H1 (cell line): ENCODE data around the gene TCF7L1. TPM values are rescaled to one million over a fixed set of nuclear protein-coding genes. Genes with fewer than 3 reads are reported as not detected.

Source experiments
- CTCF ChIA-PET: fragments of 300-600 bp; sonication (Branson Sonifier 250); formaldehyde crosslinking; loops from one replicate; lab custom pipeline; 2021; ENCODE audit not compliant: partially characterized antibody; lab: Charles Lee
- POLR2A ChIA-PET: fragments of 300-600 bp; sonication (Branson Sonifier 250); formaldehyde crosslinking; loops from one replicate; lab custom pipeline; 2021; ENCODE audit warnings: inconsistent platforms; ENCODE audit not compliant: partially characterized antibody; lab: Charles Lee
- DNase-seq, 2 experiments: peaks; one replicate each; pipeline versions ENCODE4 v3.0.0 to v3.0.0-alpha.2; 2010 to 2022; ENCODE audit warnings: low spot score in 2 of 2, low read depth in 1 of 2, mixed read lengths in 1 of 2
- FAIRE-seq: peaks from 2 replicates; lab custom pipeline; 2011; peaks lifted over from hg19 to GRCh38; lab: Jason Lieb, UNC
- H2AFZ ChIP-seq: 2 replicates; pipeline ENCODE4 v1.8.1; 2012; ENCODE audit warnings: low read length, inconsistent platforms
- H2AK5ac ChIP-seq: 2 replicates; pipeline ENCODE4 v1.6.1; 2013; ENCODE audit warnings: low read depth, low read length
- H2BK120ac ChIP-seq: replicated peaks from 2 replicates; pipeline ENCODE3; 2013; ENCODE audit warnings: low read depth, low read length, inconsistent platforms
- H2BK12ac ChIP-seq: 2 replicates; pipeline ENCODE4 v1.6.1; 2013; ENCODE audit warnings: low read depth, low read length
- H2BK15ac ChIP-seq: 2 replicates; pipeline ENCODE4 v1.6.1; 2013; ENCODE audit warnings: low read length
- H2BK20ac ChIP-seq: 2 replicates; pipeline ENCODE4 v1.6.1; 2013; ENCODE audit warnings: low read length
- H2BK5ac ChIP-seq: 2 replicates; pipeline ENCODE4 v1.6.1; 2013; ENCODE audit warnings: low read depth, low read length
- H3K14ac ChIP-seq: 2 replicates; pipeline ENCODE4 v1.6.1; 2013; ENCODE audit warnings: inconsistent platforms; ENCODE audit not compliant: insufficient read length
- H3K18ac ChIP-seq: 2 replicates; pipeline ENCODE4 v1.6.1; 2013; ENCODE audit warnings: low read length; ENCODE audit errors: extremely low read depth
- H3K23ac ChIP-seq: 2 replicates; pipeline ENCODE4 v1.6.1; 2013; ENCODE audit warnings: inconsistent platforms; ENCODE audit not compliant: insufficient read length
- H3K23me2 ChIP-seq: 2 replicates; pipeline ENCODE4 v1.6.1; 2013; ENCODE audit warnings: low read depth, low read length
- H3K27ac ChIP-seq: 2 replicates; pipeline ENCODE4 v1.6.1; 2011; ENCODE audit warnings: low read depth, low read length, inconsistent platforms
- H3K27me3 ChIP-seq, 4 experiments: replicated peaks in 1 of 4; 1 replicate in 1 of 4; 2 replicates in 3 of 4; pipeline versions ENCODE4 v1.6.1 to v1.8.1; 2011 to 2013; ENCODE audit warnings: low read length in 3 of 4, mild to moderate bottlenecking in 3 of 4, inconsistent platforms in 2 of 4, mixed read lengths in 2 of 4, moderate library complexity in 1 of 4; ENCODE audit not compliant: control insufficient read depth in 3 of 4, insufficient read depth in 3 of 4; ENCODE audit errors: extremely low read depth in 1 of 4
- H3K36me3 ChIP-seq, 4 experiments: 2 replicates each; pipeline versions ENCODE4 v1.6.1 to v1.8.1; 2011 to 2013; ENCODE audit warnings: mild to moderate bottlenecking in 4 of 4, low read length in 3 of 4, moderate library complexity in 2 of 4, control low read depth in 1 of 4, inconsistent platforms in 1 of 4; ENCODE audit not compliant: insufficient read depth in 4 of 4, control insufficient read depth in 2 of 4
- H3K4ac ChIP-seq: replicated peaks from 2 replicates; pipeline ENCODE3; 2013; ENCODE audit warnings: low read length, low read depth, mixed read lengths, inconsistent platforms; ENCODE audit not compliant: insufficient read length
- H3K4me1 ChIP-seq, 4 experiments: replicated peaks in 1 of 4; 1 replicate in 1 of 4; 2 replicates in 3 of 4; pipeline versions ENCODE4 v1.6.1 to v1.8.1; 2011 to 2013; ENCODE audit warnings: low read length in 3 of 4, inconsistent platforms in 2 of 4, mixed read lengths in 1 of 4; ENCODE audit not compliant: insufficient read depth in 4 of 4, control insufficient read depth in 3 of 4
- H3K4me2 ChIP-seq, 2 experiments: 2 replicates each; pipeline versions ENCODE4 v1.6.1 to v1.8.1; 2011 to 2013; ENCODE audit warnings: low read depth in 2 of 2, low read length in 2 of 2, control low read depth in 1 of 2, inconsistent platforms in 1 of 2, mild to moderate bottlenecking in 1 of 2; ENCODE audit not compliant: insufficient read depth in 1 of 2
- H3K4me3 ChIP-seq, 4 experiments: fragments of 200-600, 300-600 bp in 1 of 4; sonication (generic), shearing (Covaris generic), sonication (Bioruptor Twin) in 1 of 4; 2 replicates each; pipeline versions ENCODE4 v1.5.1 to v1.8.1; 2011 to 2016; ENCODE audit warnings: low read length in 4 of 4, low read depth in 3 of 4, control low read depth in 2 of 4, inconsistent platforms in 2 of 4, mild to moderate bottlenecking in 2 of 4, mixed read lengths in 1 of 4, moderate library complexity in 1 of 4; ENCODE audit not compliant: insufficient read depth in 2 of 4; ENCODE audit errors: extremely low read depth in 1 of 4
- H3K56ac ChIP-seq: replicated peaks from 2 replicates; pipeline ENCODE3; 2013; ENCODE audit warnings: low read depth, mild to moderate bottlenecking, mixed read lengths, low read length, inconsistent platforms; ENCODE audit not compliant: insufficient read length
- H3K79me1 ChIP-seq: 2 replicates; pipeline ENCODE4 v1.6.1; 2013; ENCODE audit warnings: low read depth, low read length, control low read depth
- H3K79me2 ChIP-seq, 2 experiments: 2 replicates each; pipeline versions ENCODE4 v1.6.1 to v1.8.1; 2012 to 2013; ENCODE audit warnings: low read length in 2 of 2, mild to moderate bottlenecking in 2 of 2, inconsistent platforms in 1 of 2; ENCODE audit not compliant: insufficient read depth in 2 of 2, control insufficient read depth in 1 of 2
- H3K9ac ChIP-seq, 4 experiments: replicated peaks in 1 of 4; 1 replicate in 1 of 4; 2 replicates in 3 of 4; pipeline versions ENCODE4 v1.6.1 to v1.8.1; 2011 to 2013; ENCODE audit warnings: low read depth in 3 of 4, low read length in 3 of 4, control low read depth in 2 of 4, mild to moderate bottlenecking in 2 of 4, moderate library complexity in 2 of 4, inconsistent platforms in 1 of 4; ENCODE audit errors: extremely low read depth in 1 of 4
- H3K9me3 ChIP-seq, 2 experiments: 2 replicates each; pipeline versions ENCODE4 v1.6.1 to v1.8.1; 2012 to 2013; ENCODE audit warnings: mild to moderate bottlenecking in 2 of 2, moderate library complexity in 2 of 2, control low read depth in 1 of 2, inconsistent platforms in 1 of 2, low read depth in 1 of 2, low read length in 1 of 2, mixed read lengths in 1 of 2; ENCODE audit not compliant: insufficient read depth in 2 of 2
- H4K20me1 ChIP-seq, 2 experiments: replicated peaks in 1 of 2; 2 replicates each; pipeline versions ENCODE3 to v1.8.1; 2011 to 2013; ENCODE audit warnings: inconsistent platforms in 2 of 2, low read length in 2 of 2, mild to moderate bottlenecking in 1 of 2; ENCODE audit not compliant: insufficient read depth in 2 of 2, control insufficient read depth in 1 of 2
- H4K5ac ChIP-seq: 2 replicates; pipeline ENCODE4 v1.6.1; 2013; ENCODE audit warnings: low read length, low read depth, mixed read lengths, inconsistent platforms; ENCODE audit not compliant: insufficient read length
- H4K8ac ChIP-seq: 2 replicates; pipeline ENCODE4 v1.8.0; 2013; ENCODE audit warnings: mild to moderate bottlenecking, moderate library complexity, low read length, inconsistent platforms; ENCODE audit not compliant: insufficient read depth; ENCODE audit errors: extremely low read depth
- H4K91ac ChIP-seq: replicated peaks from 2 replicates; pipeline ENCODE3; 2013; ENCODE audit warnings: low read length, mixed read lengths, inconsistent platforms; ENCODE audit not compliant: insufficient read length
- EZH2 ChIP-seq: fragments of 200-600 bp; sonication (generic); IDR thresholded peaks from 2 replicates; pipeline ENCODE4 v1.7.1; 2012; ENCODE audit warnings: low read depth, mild to moderate bottlenecking, moderate library complexity, low read length, inconsistent platforms; ENCODE audit not compliant: severe bottlenecking
- FOSL1 ChIP-seq: IDR thresholded peaks from 2 replicates; pipeline ENCODE4 v1.6.1; 2011; ENCODE audit warnings: mild to moderate bottlenecking, low read depth, low read length, moderate library complexity; ENCODE audit not compliant: insufficient read depth
- HDAC2 ChIP-seq, 2 experiments: fragments of 300-600 bp in 1 of 2; sonication (generic) in 1 of 2; IDR thresholded peaks; 2 replicates each; pipeline ENCODE4 v1.6.1; 2011 to 2012; ENCODE audit warnings: low read depth in 2 of 2, low read length in 2 of 2, mild to moderate bottlenecking in 2 of 2, moderate library complexity in 2 of 2, borderline replicate concordance in 1 of 2, inconsistent platforms in 1 of 2
- KDM4A ChIP-seq: IDR thresholded peaks from one replicate; pipeline ENCODE4 v1.7.1; 2012; ENCODE audit warnings: low read depth, mild to moderate bottlenecking, moderate library complexity, low read length, inconsistent platforms; ENCODE audit not compliant: severe bottlenecking
- POLR2AphosphoS5 ChIP-seq: IDR thresholded peaks from 2 replicates; pipeline ENCODE4 v1.6.1; 2011; ENCODE audit warnings: low read depth, low read length
- POU5F1 ChIP-seq: IDR thresholded peaks from 2 replicates; pipeline ENCODE4 v1.6.1; 2011; ENCODE audit warnings: low read depth, mild to moderate bottlenecking, low read length, moderate library complexity
- RNF2 ChIP-seq: fragments of 200-900, 300-1000 bp; sonication (generic); IDR thresholded peaks from 2 replicates; pipeline ENCODE4 v1.7.1; 2016; ENCODE audit warnings: borderline replicate concordance, low read depth, mild to moderate bottlenecking, antibody characterized with exemption, low read length; ENCODE audit not compliant: poor library complexity, severe bottlenecking; ENCODE audit errors: missing control alignments
- RXRA ChIP-seq: IDR thresholded peaks from 2 replicates; pipeline ENCODE4 v1.6.1; 2011; ENCODE audit warnings: low read depth, mild to moderate bottlenecking, low read length, moderate library complexity; ENCODE audit not compliant: insufficient read depth
- SP2 ChIP-seq: IDR thresholded peaks from 2 replicates; pipeline ENCODE4 v1.6.1; 2012; ENCODE audit warnings: mild to moderate bottlenecking, low read length, inconsistent platforms
- SP4 ChIP-seq: IDR thresholded peaks from 2 replicates; pipeline ENCODE4 v1.6.1; 2012; ENCODE audit warnings: low read length, inconsistent platforms
- SUZ12 ChIP-seq: fragments of 200-600 bp; sonication (generic); IDR thresholded peaks from 2 replicates; pipeline ENCODE4 v1.6.1; 2012; ENCODE audit warnings: mild to moderate bottlenecking, inconsistent platforms, low read length, moderate library complexity, mixed read lengths
- TAF1 ChIP-seq: IDR thresholded peaks from 2 replicates; pipeline ENCODE4 v1.6.1; 2011; ENCODE audit warnings: mild to moderate bottlenecking, low read depth, low read length
- TAF7 ChIP-seq: optimal IDR thresholded peaks from 2 replicates; pipeline ENCODE3; 2011; ENCODE audit warnings: low read depth, mild to moderate bottlenecking, inconsistent platforms, low read length, moderate library complexity, borderline replicate concordance
- WGBS, 2 experiments: shearing (Covaris generic) in 1 of 2; methylation state at CpG; one replicate each; pipeline versions ENCODE4 v1.1.6 to v1.1.7; 2013 to 2015; ENCODE audit warnings: low lambda C conversion rate in 2 of 2, mixed read lengths in 2 of 2, inconsistent platforms in 1 of 2, low coverage in 1 of 2, missing lambda C conversion rate in 1 of 2; ENCODE audit not compliant: insufficient replicate concordance in 2 of 2, insufficient coverage in 1 of 2, insufficient read length in 1 of 2; ENCODE audit errors: extremely low coverage in 1 of 2, missing lambda C conversion rate in 1 of 2; 5-methylcytosine and 5-hydroxymethylcytosine counted together
- polyA plus RNA-seq, 7 experiments: library from polyadenylated mRNA; depleted of rRNA in 3 of 7; stranded (reverse) in 5 of 7; unstranded in 2 of 7; fragments of >200 nt in 5 of 7; fragments of 200-250 nt in 2 of 7; gene quantifications; 1 replicate in 5 of 7; 2 replicates in 1 of 7; 4 replicates in 1 of 7; pipeline versions ENCODE4 v1.2.1 to v1.2.3, GENCODE V29; 2011 to 2013; ENCODE audit warnings: missing spikeins in 2 of 7, mixed read lengths in 2 of 7
- total RNA-seq: library from RNA; stranded (reverse); fragmentation: NEBNext Ultra II Directional; extraction: Animal tissue kit (Norgen Biotek cat#: 25700); gene quantifications from 2 replicates; pipeline ENCODE4 v1.2.1, GENCODE V29; 2021

Gene TCF7L1
- total and polyA plus RNA-seq, 2 of the 8 experiments (the other 6 are each of a cell fraction or from before 2014, with no cell fraction given), result 27.5 to 108 TPM

GRCh38 chr2:85242321-85242720 lies 109.1 kb downstream of the TCF7L1 start:
- Histone ChIP-seq H3K4me1 (peaks cover 24 to 51% (median 35%) of the 10 kb centered on the region in 4 experiments), H4K8ac (no peak overlapping the region), H3K79me1 (peaks cover 16% of the 10 kb centered on the region; the same call in 1 of the 2 replicates), H3K23ac (no peak overlapping the region), H3K56ac (no peak overlapping the region), H3K23me2 (peaks cover 4% of the 10 kb centered on the region; the same call in 1 of the 2 replicates), H2BK5ac (0 out of 2 replicates have a peak overlapping the region, but pooled peaks have one; percentile 82), H3K4ac (peak overlapping the region; percentile 58), H3K18ac (0 out of 2 replicates have a peak overlapping the region, but pooled peaks have one; percentile 9), H3K14ac (no peak overlapping the region), H4K91ac (no peak overlapping the region), H3K27ac (peak overlapping the region; percentile 23; the same call in 1 of the 2 replicates), H3K9ac (no peak overlapping the region), H3K4me3 (0 out of 8 replicates have a peak overlapping the region, but pooled peaks of 1 of the 4 experiments have one; percentile 1), H2BK15ac (peak overlapping the region; percentile 76; the same call in 1 of the 2 replicates), H2BK20ac (peak overlapping the region; percentile 43; the same call in 1 of the 2 replicates), H3K9me3 (no peaks in the 10 kb centered on the region), H2BK12ac (no peak overlapping the region), H3K4me2 (no peak overlapping the region; a peak in 1 of 4 replicates), H3K79me2 (peaks cover 6 to 82% of the 10 kb centered on the region in 2 experiments), H2BK120ac (no peak overlapping the region), H2AK5ac (0 out of 2 replicates have a peak overlapping the region, but pooled peaks have one; percentile 55), H3K27me3 (no peaks in the 10 kb centered on the region), H3K36me3 (no peaks in the 10 kb centered on the region; a peak in 1 of 8 replicates), H4K5ac (no peak overlapping the region), H2AFZ (no peak overlapping the region), H4K20me1 (peaks cover 2 to 9% of the 10 kb centered on the region in 2 experiments)
- POLR2A ChIA-PET, result no interaction called here
- no peak for FAIRE-seq
- CTCF ChIA-PET, result interaction anchor here (21.9 kb wide), 1 partner anchor 57 kb away, joined by 218 read pairs; no protein-coding TSS in a partner anchor
- no peak for DNase-seq
- 94% methylated on average over 7 of the region's 7 CpGs; no CpG with 5 or more reads in 1 of the 2 experiments for WGBS, 2 experiments
- no peak for TF ChIP-seq SP4
- no peak for TF ChIP-seq TAF7
- no peak for TF ChIP-seq FOSL1
- no peak for TF ChIP-seq SUZ12
- TF ChIP-seq POU5F1, result no peak
- no peak for TF ChIP-seq RNF2
- TF ChIP-seq KDM4A, result no peak
- no peak for TF ChIP-seq POLR2AphosphoS5
- TF ChIP-seq HDAC2 (IDR thresholded peaks at IDR 0.05; ENCODE audit: borderline replicate concordance in 1 of 2, low read depth in 2 of 2, low read length in 2 of 2), result no peak
- TF ChIP-seq SP2, result no peak
- no peak for TF ChIP-seq RXRA
- no peak for TF ChIP-seq TAF1
- no peak for TF ChIP-seq EZH2
